Hair follicle dermal papilla cell (primary cell): ENCODE results near the gene GNG12. TPM values are rescaled to one million over a fixed set of nuclear protein-coding genes. Genes with fewer than 3 reads are reported as not detected.

Experiments
- small RNA-seq: library from RNA; depleted of rRNA; stranded (forward); fragments of <200 nt; gene quantifications from one replicate; pipeline ENCODE3, GENCODE V24; 2012
- total RNA-seq: library from RNA; depleted of rRNA; stranded (reverse); fragments of >200 nt; gene quantifications from 2 replicates; pipeline ENCODE4 v1.2.3, GENCODE V29; 2012

Gene GNG12
- 161 and 166 TPM in 2 replicates for total RNA-seq

DNA sequence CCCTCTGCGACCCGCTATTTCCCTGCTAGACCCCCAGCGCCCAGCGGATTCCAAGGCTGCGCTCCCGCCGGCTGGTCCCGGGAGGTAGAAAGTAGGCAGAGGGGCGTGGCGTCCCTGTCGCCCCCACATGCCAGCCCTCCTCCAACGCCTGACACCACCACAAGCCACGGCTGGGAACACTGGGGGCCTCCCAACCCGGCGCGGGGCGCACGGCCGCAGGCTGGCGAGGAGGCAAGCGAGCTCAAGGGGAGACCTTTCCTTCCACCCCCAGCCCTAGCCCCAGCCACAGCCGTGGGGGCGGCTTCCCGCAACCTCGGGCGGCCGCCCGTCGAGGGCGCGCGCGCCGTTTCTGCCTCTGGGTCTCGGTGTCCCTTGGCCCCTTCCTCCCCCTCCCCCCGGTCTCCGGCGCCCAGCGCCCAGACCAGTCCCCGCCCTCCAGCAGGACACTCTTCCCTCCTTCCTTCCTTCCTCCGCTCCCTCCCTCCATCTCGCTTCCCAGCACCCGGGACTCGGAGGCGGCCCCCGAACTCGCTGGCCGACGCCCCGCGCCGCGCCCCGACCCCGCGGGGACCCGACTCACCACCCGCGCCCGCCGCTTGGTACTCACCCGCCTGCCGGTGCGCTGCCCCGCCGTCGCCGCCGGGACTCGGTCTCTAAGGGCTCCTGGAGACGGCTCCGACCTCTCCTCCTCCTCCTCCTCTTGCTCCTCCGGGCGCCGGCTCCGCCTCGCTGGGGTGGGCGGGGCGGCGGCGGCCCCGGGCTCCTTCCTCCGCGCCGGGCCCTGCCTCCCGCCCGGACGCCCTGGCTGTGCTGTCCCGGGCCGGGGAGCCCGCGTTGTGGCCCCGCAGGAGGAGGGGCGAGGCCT, at the start of gene GNG12:
GNG12 (minus strand) TSS at position 731 of the 865 bp plus-strand sequence. CDS start 125,781 bp downstream, outside the sequence.

DNA sequence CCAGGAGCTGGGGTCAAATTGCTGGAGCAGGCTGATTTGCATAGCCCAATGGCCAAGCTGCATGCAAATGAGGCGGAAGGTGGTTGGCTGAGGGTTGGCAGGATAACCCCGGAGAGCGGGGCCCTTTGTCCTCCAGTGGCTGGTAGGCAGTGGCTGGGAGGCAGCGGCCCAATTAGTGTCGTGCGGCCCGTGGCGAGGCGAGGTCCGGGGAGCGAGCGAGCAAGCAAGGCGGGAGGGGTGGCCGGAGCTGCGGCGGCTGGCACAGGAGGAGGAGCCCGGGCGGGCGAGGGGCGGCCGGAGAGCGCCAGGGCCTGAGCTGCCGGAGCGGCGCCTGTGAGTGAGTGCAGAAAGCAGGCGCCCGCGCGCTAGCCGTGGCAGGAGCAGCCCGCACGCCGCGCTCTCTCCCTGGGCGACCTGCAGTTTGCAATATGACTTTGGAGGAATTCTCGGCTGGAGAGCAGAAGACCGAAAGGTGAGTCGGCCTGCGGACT, 148.2 kb downstream of the GNG12 start, which contains the start of gene GADD45A:
GADD45A (plus strand) TSS at position 135 of the 491 bp plus-strand sequence; CDS start at position 429, 294 bp downstream.

Small RNA genes within 50 kb of the gene (small RNA-seq; reads per million reads assigned to genes)
- not detected for gene RN7SL392P
- gene RNU7-80P = not detected

Other genes with a start within 250 kb of the GNG12 start
- 18.3 and 25.0 TPM in 2 replicates for gene GADD45A, start 148.3 kb downstream of the GNG12 start, total RNA-seq
- 2.2 and 6.5 TPM in 2 replicates for gene DIRAS3, start 217.2 kb upstream of the GNG12 start, total RNA-seq